ENCODE results near the gene ZBTB46. TPM values are rescaled to one million over a fixed set of nuclear protein-coding genes. Genes with fewer than 3 reads are reported as not detected.

The ZBTB46 gene
- total RNA-seq, 4 donors from 2014 or later, result 15.9 to 39.9 (median 27.7) TPM

- H3K9me3 ChIP-seq, result no peaks in the 10 kb centered on the region
- H3K4me1 ChIP-seq, result peaks cover 19 to 29% of the 10 kb centered on the region in 2 donors
- TF ChIP-seq POLR2A (IDR thresholded peaks at IDR 0.05), result no peak
- no peak for TF ChIP-seq CTCF (IDR thresholded peaks at IDR 0.05)
- no peak for DNase-seq
- WGBS, 2 donors, result 81 to 88% methylated on average over 19 to 22 of the region's 30 CpGs
- peaks cover 20 to 21% of the 10 kb centered on the region in 2 donors for H3K36me3 ChIP-seq
- intact Hi-C loops (cut with DNase I), result loop anchor here (5.0 kb wide), 1 partner anchor 205 kb away; the partner anchor contains the start of gene PTK6
- H3K27ac ChIP-seq, result peak overlapping the region; percentile 54 to 94 (median 88)
- H3K27me3 ChIP-seq, result no peaks in the 10 kb centered on the region
- no peak overlapping the region for H3K4me3 ChIP-seq (replicated peaks in 1 of 3)
Measured at GRCh38 chr20:63741676-63742380, 89.2 kb downstream of the ZBTB46 start.

GRCh38 chr20:63741354-63741675, 89.7 kb downstream of the ZBTB46 start:
- no peak for TF ChIP-seq CTCF (IDR thresholded peaks at IDR 0.05)
- TF ChIP-seq POLR2A (IDR thresholded peaks at IDR 0.05), result no peak
- Histone ChIP-seq H3K27ac (peak overlapping the region; percentile 54 to 94 (median 88)), H3K4me1 (peaks cover 19 to 29% of the 10 kb centered on the region in 2 donors), H3K4me3 (replicated peaks in 1 of 3) (peak overlapping the region in 1 of 3 donors; percentile 66), H3K27me3 (no peaks in the 10 kb centered on the region), H3K9me3 (no peaks in the 10 kb centered on the region), H3K36me3 (peaks cover 15 to 20% of the 10 kb centered on the region in 2 donors)
- DNase-seq, result no peak
- 13 to 63% methylated on average over 2 to 4 of the region's 6 CpGs for WGBS, 2 donors
- intact Hi-C loops (cut with DNase I), result loop anchor here (5.0 kb wide), 1 partner anchor 204 kb away; the partner anchor contains the start of gene PTK6

GRCh38 chr20:63740627-63741353, 90.3 kb downstream of the ZBTB46 start:
- Histone ChIP-seq H3K4me3 (replicated peaks in 1 of 3) (peak overlapping the region; percentile 39 to 66 (median 53)), H3K4me1 (peaks cover 19 to 29% of the 10 kb centered on the region in 2 donors), H3K9me3 (no peaks in the 10 kb centered on the region), H3K36me3 (peaks cover 15% of the 10 kb centered on the region in 2 donors), H3K27ac (peak overlapping the region; percentile 68 to 94 (median 88)), H3K27me3 (no peaks in the 10 kb centered on the region)
- peak; percentile 94 to 95 for DNase-seq
- intact Hi-C loops (cut with DNase I), result loop anchor here (5.0 kb wide), 1 partner anchor 203 kb away; the partner anchor contains the start of gene PTK6
- WGBS, 2 donors, result 4% methylated on average over 8 of the region's 29 CpGs; no CpG with 5 or more reads in 1 of the 2 donors
- TF ChIP-seq CTCF (IDR thresholded peaks at IDR 0.05) (peak in 2 of 6 experiments; percentile 12 to 24), POLR2A (IDR thresholded peaks at IDR 0.05) (peak in 1 of 2 donors; percentile 57)

- WGBS, 2 donors, result no CpG with 5 or more reads among the region's 80 CpGs
- peaks cover 19 to 29% of the 10 kb centered on the region in 2 donors for H3K4me1 ChIP-seq
- intact Hi-C loops (cut with DNase I), result loop anchor here (5.0 kb wide), 1 partner anchor 203 kb away; the partner anchor contains the start of gene PTK6
- H3K36me3 ChIP-seq, result peaks cover 17 to 22% of the 10 kb centered on the region in 2 donors
- no peaks in the 10 kb centered on the region for H3K9me3 ChIP-seq
- peak overlapping the region; percentile 39 to 66 (median 53) for H3K4me3 ChIP-seq (replicated peaks in 1 of 3)
- peak; percentile 49 to 53 for DNase-seq
- H3K27me3 ChIP-seq, result no peaks in the 10 kb centered on the region
- TF ChIP-seq CTCF (IDR thresholded peaks at IDR 0.05), result no peak
- peak overlapping the region; percentile 68 to 94 (median 88) for H3K27ac ChIP-seq
Measured at GRCh38 chr20:63740070-63740626, 90.9 kb downstream of the ZBTB46 start.

Data from thyroid gland (tissue), 4 donors.